GM19351 (cell line): ENCODE results near the gene RPS6KA2.
A peak's percentile ranks its signal among the peaks of the same experiment; 100 is the strongest.

Experiments used
- ATAC-seq: cut with Tn5 transposase; IDR thresholded peaks from one replicate; pipeline ENCODE4 v1.9.1; 2021; ENCODE audit warnings: mild to moderate bottlenecking, moderate library complexity; ENCODE audit not compliant: unreplicated experiment

RPS6KA2 gene

DNA sequence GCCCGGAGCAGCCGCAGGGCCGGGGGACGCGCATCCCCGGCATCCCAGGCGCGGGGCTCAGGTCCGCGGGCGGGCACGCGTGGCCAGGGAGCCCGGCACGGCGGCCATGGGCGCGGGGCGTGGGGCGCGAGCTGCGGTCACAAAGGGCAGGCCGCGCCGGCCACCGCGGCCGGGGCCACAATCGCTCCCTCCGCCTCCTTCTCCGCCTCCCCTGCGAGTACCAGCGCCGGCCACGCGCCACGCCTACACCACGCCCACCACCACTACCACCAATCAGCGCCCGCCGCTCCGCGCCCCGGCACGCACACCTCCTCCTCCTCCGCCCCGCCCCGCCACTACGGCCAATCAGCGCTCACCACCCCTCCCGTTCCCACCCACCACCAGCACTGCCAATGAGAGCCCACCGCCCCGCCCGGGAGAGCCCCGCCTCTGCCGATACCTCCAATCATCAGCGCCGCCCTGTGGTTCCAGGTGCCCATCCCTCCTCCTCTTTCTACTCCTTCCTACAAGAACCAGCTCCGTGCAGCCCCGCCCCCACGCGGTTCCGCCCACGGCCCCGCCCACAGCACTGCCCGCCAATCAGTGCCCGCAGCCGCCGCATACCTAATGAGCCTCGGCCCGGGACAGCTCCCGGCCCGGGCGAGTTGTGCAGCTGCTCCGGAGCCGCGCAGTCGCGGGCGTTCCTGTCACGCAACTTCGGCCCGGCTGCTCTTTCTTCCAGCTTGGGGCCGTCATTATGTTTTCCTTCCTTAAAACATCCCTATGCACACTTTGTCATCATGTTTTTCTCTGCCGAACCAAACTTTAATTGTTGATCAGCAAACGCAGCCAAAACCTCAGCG lies at the start of gene RPS6KA2:
RPS6KA2 (minus strand) TSS at position 219 of the 842 bp plus-strand sequence. CDS start 232 bp downstream, outside the sequence.
- ATAC-seq: peak; percentile 81

DNA sequence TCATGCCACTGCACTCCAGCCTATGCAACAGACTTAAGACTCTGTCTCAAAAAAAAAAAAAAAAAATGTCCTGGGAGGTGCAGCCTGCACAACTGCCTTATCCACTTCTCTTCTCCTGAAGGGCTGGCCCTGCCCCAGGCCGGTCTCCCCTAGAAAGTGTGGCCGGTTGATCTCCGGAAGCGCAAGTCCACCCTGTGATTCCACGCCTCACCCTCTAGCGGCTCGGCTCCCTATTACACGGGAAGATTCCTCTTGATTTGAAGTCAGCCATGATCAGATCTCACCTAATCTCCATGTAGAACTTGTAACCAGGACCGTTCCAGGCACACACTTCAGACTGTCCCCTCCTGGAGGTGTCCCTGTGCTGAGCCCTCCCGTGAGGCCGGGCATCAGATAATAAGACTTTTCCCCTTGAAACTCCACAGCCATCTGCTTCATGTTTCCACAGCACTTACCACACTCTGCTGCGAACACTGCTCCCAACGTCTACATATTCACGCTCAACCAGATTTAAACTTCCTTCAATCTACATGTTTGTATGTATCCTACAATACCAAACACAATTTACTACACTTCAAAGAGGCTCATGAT lies 49.3 kb upstream of the RPS6KA2 start:
- ATAC-seq: no peak

DNA sequence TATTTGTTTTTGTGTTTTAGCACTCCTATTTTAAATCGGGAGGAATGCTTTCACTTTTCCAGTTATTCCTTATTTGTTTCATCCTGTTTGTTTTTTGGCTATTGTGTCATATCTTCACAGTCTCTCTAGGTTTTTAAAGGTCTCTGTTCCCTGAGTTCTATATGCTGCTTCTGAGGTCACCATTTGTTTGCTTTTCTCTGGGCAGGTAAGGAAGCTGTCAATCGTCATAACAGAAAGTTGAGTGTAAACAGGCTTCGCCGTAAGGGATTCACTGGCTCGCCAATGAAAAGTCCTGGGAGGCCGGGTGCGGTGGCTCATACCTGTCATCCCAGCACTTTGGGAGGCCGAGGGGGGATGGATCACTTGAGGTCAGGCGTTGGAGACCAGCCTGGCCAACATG lies 48.7 kb upstream of the RPS6KA2 start:
- no peak for ATAC-seq

DNA sequence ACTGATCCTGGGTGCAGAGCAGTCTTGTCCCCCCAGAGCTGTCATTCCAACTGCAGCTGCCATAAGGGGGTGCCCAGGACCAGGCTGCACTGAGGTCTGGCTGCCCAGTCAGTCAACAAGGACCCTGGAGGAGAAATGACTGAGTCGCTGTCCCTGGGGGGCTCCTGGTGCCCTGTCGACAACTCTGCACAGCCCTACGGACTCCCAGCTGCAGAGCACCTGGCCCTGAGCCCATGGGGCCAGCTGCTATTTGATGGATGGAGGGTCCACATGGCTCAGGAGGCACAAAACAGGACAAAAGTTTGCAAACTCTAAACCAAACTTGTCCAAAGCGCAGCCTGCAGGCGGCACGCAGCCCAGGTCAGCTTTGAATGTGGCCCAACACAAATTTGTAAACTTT lies 46.3 kb upstream of the RPS6KA2 start:
- no peak for ATAC-seq

DNA sequence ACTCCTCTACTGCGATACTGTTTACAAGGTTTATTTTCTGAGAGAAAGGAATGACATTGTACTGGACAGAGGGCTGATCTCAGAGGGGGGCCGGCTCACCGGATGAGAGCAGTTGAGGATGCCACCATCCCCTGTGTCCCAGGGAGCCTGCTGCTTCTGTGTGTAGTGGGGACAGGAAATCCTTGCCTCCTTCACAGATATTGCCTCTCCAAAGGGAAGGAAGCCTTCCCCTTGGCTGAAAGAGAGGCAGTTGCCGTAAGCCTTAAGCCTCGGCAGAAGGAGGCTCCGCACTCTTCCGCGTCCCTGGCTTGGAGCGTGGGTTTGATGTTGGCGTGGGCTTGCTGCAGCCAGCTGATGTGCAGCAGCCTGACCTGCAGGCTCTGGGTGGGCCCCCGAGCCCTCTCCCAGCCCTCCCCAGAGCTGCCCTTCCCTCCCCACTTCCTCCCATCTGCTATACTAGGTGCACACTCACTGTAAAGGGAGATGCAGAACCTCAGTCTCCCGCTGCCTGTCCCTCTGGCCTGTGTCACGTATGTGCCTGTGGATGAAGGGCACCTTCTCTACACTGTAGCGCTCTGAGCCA lies 45.7 kb upstream of the RPS6KA2 start:
- no peak for ATAC-seq

DNA sequence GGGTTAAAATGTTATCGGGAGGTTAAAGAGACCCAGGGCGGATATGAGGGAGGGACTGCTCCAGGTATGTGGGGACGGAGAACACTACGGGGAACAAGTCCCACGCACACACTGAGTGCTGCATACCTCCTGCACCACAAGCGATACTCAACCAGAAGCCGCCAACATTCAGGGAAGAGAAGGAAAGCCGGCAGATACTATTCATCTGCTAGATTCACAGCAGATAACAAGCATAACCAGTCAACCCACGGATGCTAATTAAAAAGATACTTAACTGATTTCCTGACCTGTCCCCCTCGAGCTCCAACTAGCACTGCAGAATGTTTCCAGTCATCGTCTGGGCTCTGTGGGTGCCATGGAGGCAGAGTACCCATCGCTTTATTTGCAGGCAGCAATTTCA lies 45.1 kb upstream of the RPS6KA2 start:
- ATAC-seq: no peak

DNA sequence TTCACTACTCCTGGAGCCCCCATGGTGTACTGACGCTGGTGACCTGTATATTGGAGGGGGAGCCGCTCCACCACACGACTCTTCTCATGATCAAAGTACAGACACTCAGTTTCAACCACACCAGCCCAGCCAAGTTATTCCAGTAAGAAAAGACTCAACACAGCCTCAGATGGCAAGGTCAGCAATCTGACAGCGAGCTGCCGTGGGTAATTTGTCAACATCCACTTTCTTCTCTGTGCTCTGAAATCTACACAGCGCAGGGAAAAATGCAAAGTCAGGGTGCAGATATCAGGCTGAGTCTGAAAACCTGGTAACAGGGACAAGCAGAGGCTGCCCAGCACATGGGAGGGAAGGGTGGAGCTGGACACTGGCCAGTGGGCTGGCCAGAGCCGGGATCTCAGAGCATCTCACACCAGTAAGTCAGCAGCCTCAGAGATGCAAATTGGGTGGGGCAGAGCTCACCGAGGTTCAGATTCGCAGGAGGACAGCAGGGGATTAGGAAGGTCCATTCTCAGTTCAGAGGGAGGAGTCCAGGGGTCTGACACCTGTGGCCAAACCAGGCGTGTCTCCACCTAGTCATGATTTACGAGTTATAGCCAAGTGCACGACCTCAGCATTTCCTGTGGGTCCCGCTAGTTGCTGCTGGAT lies 44.5 kb upstream of the RPS6KA2 start:
- no peak for ATAC-seq

DNA sequence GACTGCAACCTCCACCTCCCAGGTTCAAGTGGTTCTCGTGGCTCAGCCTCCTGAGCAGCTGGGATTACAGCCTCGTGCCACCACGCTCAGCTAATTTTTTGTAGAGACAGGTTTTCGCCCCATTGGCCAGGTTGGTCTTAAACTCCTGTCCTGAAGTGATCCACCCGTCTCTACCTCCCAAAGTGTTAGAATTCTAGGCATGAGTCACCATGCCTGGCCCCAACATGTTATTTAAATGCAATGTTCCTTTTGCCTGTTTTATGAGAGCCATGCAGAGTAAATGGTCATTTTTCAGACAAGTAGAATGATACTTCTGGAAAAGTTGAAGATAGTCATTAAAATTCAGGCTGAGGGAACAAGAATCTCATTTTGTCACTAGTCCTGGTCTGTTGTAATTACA lies 43.8 kb upstream of the RPS6KA2 start:
- ATAC-seq: no peak

DNA sequence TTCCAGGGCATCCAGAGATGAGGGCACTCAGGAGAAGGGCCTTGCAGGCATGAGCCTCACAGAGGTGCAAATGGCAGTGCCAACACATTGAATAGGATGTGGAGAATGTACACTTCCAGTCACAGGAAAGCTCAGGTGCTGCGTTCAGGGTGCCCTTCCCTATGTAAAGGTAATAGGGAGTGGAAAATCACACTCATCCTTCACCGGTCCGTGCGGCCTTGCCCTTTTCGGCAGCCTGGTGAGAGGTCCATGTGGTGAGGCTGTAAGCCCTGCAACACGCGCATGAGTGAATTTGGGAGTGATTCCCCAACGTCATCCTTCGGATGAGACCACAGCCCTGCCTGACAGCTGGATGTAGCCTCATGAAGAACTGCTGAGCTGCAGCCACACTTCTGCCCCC lies 43.0 kb upstream of the RPS6KA2 start:
- no peak for ATAC-seq

DNA sequence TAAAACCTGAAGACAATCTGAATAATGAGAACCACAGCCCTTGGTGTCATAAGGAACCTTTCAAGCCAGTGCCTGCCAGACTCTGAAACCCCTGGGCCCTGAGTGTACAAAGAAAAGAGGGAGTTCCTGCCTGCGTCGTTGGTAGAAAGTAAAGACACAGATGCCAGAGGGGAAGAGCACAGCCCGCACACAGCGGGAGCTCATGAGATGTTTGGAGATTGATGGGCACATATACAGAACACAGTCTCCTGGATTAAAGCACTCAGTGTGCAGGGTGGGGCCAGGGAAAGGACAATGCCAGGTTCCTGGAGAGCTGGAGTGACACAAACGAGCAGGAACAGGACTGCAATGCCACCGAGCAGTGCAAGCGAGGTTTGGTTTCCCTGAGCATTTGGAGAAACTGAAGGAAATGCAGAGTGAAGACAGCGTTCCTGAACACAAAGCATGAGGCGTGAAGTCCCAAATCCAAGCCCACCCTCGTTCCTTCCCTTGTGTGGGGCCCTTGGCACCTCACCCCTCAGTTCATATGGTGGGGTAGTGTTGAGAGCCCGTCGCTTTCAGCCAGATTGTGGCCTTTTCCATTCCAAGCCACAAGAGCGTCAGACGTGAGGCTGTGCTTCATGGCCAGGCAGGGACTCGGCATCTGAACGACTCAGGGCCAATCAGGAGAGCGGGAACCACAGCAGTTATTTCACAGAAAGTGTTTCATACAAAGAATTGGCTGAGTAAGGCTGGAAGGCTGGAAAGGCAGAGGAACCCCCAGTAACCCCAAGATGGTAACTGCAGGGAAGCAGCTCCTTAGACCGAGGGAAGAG lies 41.0 kb upstream of the RPS6KA2 start:
- no peak for ATAC-seq

DNA sequence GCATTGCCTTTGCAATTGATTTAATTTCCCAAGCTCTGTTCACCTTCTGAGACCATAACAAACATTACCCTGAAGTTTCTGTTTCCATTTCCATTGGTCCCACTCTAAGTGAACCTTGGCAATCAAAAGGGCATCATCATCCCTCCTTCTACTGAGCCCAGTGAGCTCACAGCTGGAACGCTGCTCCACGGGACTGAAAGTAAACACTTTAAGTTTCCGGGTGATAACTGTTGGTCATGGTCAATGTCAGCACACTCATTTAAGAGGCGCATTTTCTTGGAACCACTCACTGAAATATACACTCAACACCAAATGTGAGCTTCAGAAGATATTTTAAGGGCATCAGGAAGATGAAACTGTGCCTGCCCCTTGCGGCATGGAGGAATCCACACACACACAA lies 37.1 kb upstream of the RPS6KA2 start:
- no peak for ATAC-seq

DNA sequence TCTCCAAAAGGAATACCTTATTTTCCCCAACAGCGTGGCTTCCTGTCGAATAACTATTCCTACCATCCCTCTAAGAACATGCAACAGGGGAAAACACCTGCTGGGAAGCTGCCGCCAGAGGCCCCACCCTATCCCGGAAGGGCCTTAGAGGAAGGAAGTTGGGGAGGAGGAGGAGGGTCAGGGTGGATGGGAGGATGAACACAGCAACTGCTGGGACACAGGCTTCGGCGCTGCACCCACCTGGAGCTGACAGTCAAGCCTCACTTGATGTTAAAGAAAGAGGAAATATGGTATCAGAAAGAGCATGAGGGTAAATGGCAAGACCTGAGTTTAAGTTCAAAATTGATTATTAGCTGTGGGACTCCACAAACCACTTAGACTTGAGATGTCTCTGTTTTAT lies 36.5 kb upstream of the RPS6KA2 start:
- ATAC-seq: no peak

DNA sequence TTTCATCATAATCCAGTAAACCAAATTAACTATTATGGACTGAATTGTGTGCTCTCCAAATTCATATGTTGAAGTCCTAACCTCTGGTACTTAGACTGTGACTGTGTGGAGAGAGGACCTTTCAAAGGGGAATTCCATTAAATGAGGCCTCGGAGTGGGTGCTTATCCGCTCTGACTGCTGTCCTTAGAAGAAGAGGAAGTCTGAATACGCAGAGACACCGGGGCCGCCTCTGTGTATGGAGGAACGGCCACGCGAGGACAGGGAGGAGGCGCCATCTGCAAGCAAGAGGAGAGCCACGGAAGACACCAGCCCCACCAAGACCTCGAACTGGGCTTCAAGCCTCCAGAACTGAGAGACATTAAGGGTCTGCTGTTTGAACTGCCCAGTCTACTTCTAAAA lies 35.6 kb upstream of the RPS6KA2 start:
- no peak for ATAC-seq

DNA sequence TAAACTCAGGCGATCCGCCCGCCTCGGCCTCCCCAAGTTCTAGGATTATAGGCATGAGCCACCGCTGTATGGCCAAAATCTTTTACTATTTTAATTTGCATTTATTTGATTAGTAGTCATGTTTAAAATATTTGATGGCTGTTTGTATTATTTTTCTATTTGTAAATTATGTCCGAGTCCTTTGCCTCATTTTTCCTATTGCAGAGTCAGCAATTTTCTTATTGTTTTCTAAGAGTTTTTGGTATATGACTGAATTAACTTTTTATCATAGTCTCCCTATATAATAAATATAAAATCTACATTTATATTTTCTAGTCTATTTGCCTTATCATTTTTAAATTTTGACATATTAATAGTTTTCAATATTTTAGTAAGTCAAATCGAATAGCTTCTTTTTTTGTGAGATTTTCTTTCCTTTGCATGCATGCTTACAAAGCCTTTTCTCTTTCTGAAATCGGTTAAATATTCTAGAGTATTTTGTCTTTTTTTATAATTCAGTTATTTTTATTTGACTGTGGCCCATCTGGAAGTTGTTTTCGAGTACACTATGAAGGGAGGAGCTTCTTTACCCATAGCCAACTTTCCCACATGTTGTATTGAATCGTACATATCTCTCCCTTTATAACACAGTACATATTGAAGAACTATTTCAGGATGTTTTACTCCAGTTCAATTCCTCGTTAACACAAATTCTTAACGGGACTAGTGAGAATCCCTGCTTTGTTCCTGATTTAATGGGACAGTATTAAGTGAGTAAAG lies 34.5 kb upstream of the RPS6KA2 start:
- no peak for ATAC-seq

DNA sequence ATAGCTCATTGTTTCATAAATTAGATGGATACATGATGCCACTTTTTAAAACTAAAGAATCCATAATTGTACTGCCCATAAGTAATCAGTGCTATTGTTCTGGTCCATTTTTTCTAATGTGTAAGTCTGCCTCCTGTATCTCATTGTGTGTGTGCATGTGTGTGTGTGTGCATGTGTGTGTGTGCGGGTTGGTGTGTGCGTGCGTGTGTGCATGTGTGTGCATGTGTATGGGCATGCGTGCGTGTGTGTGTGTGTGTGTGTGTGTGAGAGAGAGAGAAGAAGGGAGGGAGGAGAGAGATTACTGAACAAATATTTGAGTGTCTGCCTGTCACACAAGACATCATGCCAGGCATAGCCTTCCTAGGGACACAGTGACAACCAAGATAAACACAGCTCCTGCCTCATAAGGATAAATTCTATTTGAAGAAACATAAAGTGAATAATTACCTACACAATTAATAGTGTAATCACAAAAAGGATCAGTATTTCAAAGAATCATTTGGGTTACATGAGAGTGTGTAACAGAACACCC lies 33.2 kb upstream of the RPS6KA2 start:
- ATAC-seq: no peak

DNA sequence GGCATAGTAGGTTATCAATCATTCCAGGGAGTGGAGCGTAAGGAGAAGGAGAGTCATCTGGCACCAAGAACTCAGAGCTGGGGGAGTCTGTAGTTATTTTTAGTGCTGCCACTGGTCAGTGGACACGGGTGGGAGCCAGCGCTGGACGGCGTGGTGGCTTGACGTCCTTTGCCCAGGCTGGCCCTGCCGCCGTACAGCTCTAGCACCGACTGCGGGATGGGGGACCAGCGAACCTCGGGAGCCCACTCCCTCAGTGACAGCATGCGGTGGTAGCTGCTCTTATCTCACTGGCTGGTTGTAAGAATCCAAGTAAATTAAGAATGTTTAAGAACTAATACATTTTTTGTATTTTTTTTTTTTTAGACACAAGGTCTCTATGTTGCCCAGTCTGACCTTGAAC lies 32.5 kb upstream of the RPS6KA2 start:
- no peak for ATAC-seq

DNA sequence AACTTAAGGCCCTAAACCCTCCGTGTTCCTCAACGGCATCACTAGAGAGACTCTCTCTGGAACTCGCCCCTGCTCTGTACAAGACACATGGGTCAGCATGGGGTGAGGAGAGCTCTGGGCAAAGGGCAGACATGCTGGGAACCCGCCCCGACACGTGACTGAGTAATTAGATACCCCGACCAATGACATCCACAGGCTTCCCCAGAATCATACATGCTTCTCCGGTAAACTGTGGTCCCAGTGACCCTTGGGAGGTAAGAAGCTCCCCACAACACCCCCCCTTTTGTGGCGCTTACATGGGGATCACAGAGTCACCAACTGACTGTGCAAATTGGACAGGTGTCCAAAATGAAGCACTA lies 31.7 kb upstream of the RPS6KA2 start:
- no peak for ATAC-seq

DNA sequence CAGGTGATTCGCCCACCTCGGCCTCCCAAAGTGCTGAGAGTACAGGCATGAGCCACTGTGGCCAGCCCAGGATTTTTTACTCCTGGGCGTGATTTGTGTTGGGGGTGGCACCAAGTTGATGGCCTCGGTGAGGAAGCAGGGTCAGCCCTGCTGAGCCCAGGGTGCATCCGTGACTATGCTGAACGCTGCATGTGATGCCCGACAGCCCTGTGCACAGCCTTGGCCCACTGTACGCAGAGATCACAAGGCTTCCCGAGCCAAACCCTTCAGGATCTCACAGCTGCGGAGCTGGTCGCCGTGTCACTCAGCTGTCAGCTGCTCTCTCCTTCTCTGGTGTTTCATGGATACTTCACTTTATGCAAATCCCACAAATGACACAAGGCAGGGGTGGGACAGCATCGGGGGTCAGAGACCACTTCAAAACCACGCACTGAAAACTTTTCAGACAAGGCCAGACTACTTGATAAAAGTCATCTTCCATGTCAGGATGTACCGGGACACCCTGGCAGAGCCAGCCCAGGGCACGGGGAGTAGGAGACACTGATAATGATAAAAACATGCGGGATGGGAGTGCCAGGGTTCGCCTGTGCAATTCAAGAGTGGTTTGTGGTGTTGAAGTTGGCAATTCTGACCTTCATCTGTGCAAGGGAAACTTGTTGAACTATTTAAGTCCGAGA lies 31.2 kb upstream of the RPS6KA2 start:
- ATAC-seq: no peak

DNA sequence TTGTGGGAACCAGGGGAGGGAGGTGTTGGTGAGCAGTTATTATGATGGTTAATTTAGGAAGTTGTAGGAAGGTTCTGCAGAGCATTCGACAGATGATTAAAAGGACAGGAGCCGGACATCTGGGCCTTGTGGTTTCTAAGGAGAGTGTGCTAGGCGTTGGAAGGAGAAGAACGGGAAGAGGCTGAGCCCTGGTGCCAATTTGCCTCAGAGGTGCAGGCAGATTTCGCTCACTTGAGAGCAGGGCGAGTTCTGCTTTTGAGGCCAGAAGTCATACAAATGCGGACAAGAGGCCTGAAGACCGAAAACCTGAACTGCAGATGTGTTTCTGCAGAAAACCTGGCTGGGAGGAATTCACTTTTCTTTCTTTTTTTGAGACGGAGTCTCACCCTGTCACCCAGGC lies 30.5 kb upstream of the RPS6KA2 start:
- ATAC-seq: no peak
